HepG2 (cell line): ENCODE results near the gene EML2. TPM values are rescaled to one million over a fixed set of nuclear protein-coding genes. Genes with fewer than 3 reads are reported as not detected.

Source experiments
- HIC2 ChIP-seq: sonication (generic); formaldehyde crosslinking; IDR thresholded peaks from 2 replicates; pipeline ENCODE4 v1.9.0; 2022; ENCODE audit warnings: low read depth, missing genetic modification reagents
- HNF4A ChIP-seq: sonication (generic); formaldehyde crosslinking; IDR thresholded peaks from 2 replicates; pipeline ENCODE4 v1.4.0; 2020; ENCODE audit warnings: missing genetic modification reagents
- SATB2 ChIP-seq: sonication (generic); formaldehyde crosslinking; IDR thresholded peaks from 2 replicates; pipeline ENCODE4 v1.5.0; 2020; ENCODE audit warnings: missing genetic modification reagents
- SKI ChIP-seq: fragments of 450-650 bp; IDR thresholded peaks from one replicate; pipeline ENCODE4 v1.6.1; 2018; ENCODE audit warnings: mild to moderate bottlenecking; ENCODE audit not compliant: partially characterized antibody
- ZFP62 ChIP-seq: sonication (generic); formaldehyde crosslinking; IDR thresholded peaks from 2 replicates; pipeline ENCODE4 v1.4.0; 2020; ENCODE audit warnings: missing genetic modification reagents
- ZFY ChIP-seq: sonication (generic); formaldehyde crosslinking; IDR thresholded peaks from 2 replicates; pipeline ENCODE4 v1.4.0; 2020; ENCODE audit warnings: missing genetic modification reagents
- ZMYM3 ChIP-seq: sonication (generic); formaldehyde crosslinking; IDR thresholded peaks from 2 replicates; pipeline ENCODE4 v1.5.1; 2020; ENCODE audit warnings: mild to moderate bottlenecking, missing genetic modification reagents
- polyA plus RNA-seq, 8 experiments: library from polyadenylated mRNA; depleted of rRNA in 3 of 8; stranded (reverse) in 7 of 8; unstranded in 1 of 8; fragments of >200 nt; fragmentation: Illumina TruSeq in 4 of 8; extraction: Trizol in 4 of 8; gene quantifications; 2 replicates each; pipeline versions ENCODE4 v1.2.1 to v1.2.3, GENCODE V29; 2011 to 2016; ENCODE audit warnings: low read depth in 4 of 8, missing spikeins in 1 of 8, mixed read lengths in 1 of 8; ENCODE audit not compliant: insufficient read depth in 1 of 8
- total RNA-seq, 5 experiments: library from RNA; depleted of rRNA; stranded (reverse); fragments of >200 nt; fragmentation: Illumina TruSeq; extraction: Trizol; gene quantifications; 2 replicates each; pipeline ENCODE4 v1.2.3, GENCODE V29; 2016; ENCODE audit warnings: low read depth in 1 of 5
- TF ChIP-seq, protein P1 (sequence below): sonication (generic); formaldehyde crosslinking; IDR thresholded peaks from 2 replicates; pipeline ENCODE4 v1.4.0; 2020; ENCODE audit warnings: mild to moderate bottlenecking, low read depth, missing genetic modification reagents
- TF ChIP-seq, protein P2 (sequence below), 2 experiments: fragments of 450-650 bp in 1 of 2; sonication (generic) in 1 of 2; formaldehyde crosslinking in 1 of 2; IDR thresholded peaks; 2 replicates each; pipeline versions ENCODE4 v1.6.1 to v1.8.0; 2016 to 2022; ENCODE audit warnings: antibody characterized with exemption in 1 of 2, mild to moderate bottlenecking in 1 of 2, missing genetic modification reagents in 1 of 2

EML2 gene
- total and polyA plus RNA-seq, 2 of the 13 experiments (the other 11 are each of a cell fraction or from before 2014, with no cell fraction given): 7.3 to 12.9 TPM

- TF ChIP-seq, protein P1, sequence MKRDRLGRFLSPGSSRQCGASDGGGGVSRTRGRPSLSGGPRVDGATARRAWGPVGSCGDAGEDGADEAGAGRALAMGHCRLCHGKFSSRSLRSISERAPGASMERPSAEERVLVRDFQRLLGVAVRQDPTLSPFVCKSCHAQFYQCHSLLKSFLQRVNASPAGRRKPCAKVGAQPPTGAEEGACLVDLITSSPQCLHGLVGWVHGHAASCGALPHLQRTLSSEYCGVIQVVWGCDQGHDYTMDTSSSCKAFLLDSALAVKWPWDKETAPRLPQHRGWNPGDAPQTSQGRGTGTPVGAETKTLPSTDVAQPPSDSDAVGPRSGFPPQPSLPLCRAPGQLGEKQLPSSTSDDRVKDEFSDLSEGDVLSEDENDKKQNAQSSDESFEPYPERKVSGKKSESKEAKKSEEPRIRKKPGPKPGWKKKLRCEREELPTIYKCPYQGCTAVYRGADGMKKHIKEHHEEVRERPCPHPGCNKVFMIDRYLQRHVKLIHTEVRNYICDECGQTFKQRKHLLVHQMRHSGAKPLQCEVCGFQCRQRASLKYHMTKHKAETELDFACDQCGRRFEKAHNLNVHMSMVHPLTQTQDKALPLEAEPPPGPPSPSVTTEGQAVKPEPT: no peak
- TF ChIP-seq HIC2 (CRISPR knock-in tag): no peak
- no peak for TF ChIP-seq ZFP62
- peak; percentile 68; the same call in 1 of the 2 replicates for TF ChIP-seq ZMYM3 (CRISPR knock-in tag)
- TF ChIP-seq SKI: no peak
- TF ChIP-seq ZFY (CRISPR knock-in tag): 0 out of 2 replicates have a peak, but pooled peaks have one; percentile 2
- TF ChIP-seq, protein P2, sequence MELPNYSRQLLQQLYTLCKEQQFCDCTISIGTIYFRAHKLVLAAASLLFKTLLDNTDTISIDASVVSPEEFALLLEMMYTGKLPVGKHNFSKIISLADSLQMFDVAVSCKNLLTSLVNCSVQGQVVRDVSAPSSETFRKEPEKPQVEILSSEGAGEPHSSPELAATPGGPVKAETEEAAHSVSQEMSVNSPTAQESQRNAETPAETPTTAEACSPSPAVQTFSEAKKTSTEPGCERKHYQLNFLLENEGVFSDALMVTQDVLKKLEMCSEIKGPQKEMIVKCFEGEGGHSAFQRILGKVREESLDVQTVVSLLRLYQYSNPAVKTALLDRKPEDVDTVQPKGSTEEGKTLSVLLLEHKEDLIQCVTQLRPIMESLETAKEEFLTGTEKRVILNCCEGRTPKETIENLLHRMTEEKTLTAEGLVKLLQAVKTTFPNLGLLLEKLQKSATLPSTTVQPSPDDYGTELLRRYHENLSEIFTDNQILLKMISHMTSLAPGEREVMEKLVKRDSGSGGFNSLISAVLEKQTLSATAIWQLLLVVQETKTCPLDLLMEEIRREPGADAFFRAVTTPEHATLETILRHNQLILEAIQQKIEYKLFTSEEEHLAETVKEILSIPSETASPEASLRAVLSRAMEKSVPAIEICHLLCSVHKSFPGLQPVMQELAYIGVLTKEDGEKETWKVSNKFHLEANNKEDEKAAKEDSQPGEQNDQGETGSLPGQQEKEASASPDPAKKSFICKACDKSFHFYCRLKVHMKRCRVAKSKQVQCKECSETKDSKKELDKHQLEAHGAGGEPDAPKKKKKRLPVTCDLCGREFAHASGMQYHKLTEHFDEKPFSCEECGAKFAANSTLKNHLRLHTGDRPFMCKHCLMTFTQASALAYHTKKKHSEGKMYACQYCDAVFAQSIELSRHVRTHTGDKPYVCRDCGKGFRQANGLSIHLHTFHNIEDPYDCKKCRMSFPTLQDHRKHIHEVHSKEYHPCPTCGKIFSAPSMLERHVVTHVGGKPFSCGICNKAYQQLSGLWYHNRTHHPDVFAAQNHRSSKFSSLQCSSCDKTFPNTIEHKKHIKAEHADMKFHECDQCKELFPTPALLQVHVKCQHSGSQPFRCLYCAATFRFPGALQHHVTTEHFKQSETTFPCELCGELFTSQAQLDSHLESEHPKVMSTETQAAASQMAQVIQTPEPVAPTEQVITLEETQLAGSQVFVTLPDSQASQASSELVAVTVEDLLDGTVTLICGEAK (IDR thresholded peaks at IDR 0.05): no peak
- TF ChIP-seq, protein P2 (CRISPR knock-in tag; IDR thresholded peaks at IDR 0.05): 0 out of 2 replicates have a peak, but pooled peaks have one; percentile 8
- TF ChIP-seq HNF4A: no peak
- TF ChIP-seq SATB2: no peak
- TF ChIP-seq, all 625 proteins: peak for 10
Measured at GRCh38 chr19:45585158-45585577, 54.0 kb downstream of the EML2 start (continued).
